Measurements from ENCODE around the gene BCDIN3D.

BCDIN3D gene

DNA sequence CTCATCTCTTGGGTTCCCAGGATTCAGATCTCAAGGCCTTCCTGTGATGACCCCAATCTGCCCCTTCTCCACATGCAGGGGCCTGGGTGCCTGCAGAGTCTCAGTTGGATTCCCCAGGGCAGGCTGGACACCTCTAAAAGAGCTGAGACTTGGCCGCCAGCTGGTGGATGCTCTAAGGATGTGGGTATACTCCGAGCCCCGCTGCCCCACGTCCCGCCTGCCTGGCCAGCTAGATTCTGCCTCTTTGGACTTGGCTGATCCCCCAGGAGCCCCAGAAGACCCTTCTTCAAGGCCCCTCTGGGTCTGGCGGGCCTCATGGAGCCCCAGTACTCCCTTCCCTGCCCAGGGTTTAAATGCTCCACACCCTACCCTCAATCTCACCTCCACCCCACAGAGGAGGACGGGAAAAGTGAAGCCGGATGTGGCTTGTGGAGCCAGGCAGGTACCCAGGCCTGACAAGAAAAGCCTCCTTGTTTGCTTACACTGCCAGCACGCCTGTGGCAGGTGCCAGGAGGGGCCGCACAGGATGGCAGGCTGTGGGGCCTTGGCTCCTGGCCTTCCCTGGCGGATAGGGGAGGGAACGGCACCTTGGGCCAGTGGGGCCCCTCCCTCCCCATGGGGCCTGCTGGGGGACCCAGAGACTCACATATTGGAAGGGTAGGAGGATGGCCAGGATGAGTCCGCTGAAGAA is 45.7 kb upstream of the BCDIN3D start:
- Histone ChIP-seq H3K9ac (ENCODE audit: low read length) (no peak overlapping the region), H3K79me2 (ENCODE audit: insufficient read depth, low read length) (no peaks in the 10 kb centered on the region), H4K20me1 (ENCODE audit: insufficient read depth, low read length) (no peaks in the 10 kb centered on the region), H3K4me1 (ENCODE audit: insufficient read depth, low read length, severe bottlenecking) (no peaks in the 10 kb centered on the region), H3F3A (ENCODE audit: insufficient read depth, low read length) (no peaks in the 10 kb centered on the region), H2AFZ (ENCODE audit: low read length) (no peak overlapping the region), H3K36me3 (ENCODE audit: insufficient read depth, low read length) (no peaks in the 10 kb centered on the region), H3K9me2 (ENCODE audit: low read depth, low read length) (no peaks in the 10 kb centered on the region), H3K4me2 (ENCODE audit: low read length) (no peak overlapping the region), H3K27ac (ENCODE audit: low read depth, low read length, poor library complexity, severe bottlenecking) (no peak overlapping the region), H3K27me3 (ENCODE audit: insufficient read depth, low read length) (peaks cover 10% of the 10 kb centered on the region), H3K9me3 (ENCODE audit: low read length) (no peaks in the 10 kb centered on the region), H3K4me3 (ENCODE audit: low read depth, low read length, poor library complexity, severe bottlenecking) (no peak overlapping the region)
- TF ChIP-seq, protein P1, sequence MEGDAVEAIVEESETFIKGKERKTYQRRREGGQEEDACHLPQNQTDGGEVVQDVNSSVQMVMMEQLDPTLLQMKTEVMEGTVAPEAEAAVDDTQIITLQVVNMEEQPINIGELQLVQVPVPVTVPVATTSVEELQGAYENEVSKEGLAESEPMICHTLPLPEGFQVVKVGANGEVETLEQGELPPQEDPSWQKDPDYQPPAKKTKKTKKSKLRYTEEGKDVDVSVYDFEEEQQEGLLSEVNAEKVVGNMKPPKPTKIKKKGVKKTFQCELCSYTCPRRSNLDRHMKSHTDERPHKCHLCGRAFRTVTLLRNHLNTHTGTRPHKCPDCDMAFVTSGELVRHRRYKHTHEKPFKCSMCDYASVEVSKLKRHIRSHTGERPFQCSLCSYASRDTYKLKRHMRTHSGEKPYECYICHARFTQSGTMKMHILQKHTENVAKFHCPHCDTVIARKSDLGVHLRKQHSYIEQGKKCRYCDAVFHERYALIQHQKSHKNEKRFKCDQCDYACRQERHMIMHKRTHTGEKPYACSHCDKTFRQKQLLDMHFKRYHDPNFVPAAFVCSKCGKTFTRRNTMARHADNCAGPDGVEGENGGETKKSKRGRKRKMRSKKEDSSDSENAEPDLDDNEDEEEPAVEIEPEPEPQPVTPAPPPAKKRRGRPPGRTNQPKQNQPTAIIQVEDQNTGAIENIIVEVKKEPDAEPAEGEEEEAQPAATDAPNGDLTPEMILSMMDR (IDR thresholded peaks at IDR 0.05; ENCODE audit: low read length), result no peak
- no peak for TF ChIP-seq EZH2 (IDR thresholded peaks at IDR 0.05; ENCODE audit: borderline replicate concordance, low read length)

DNA sequence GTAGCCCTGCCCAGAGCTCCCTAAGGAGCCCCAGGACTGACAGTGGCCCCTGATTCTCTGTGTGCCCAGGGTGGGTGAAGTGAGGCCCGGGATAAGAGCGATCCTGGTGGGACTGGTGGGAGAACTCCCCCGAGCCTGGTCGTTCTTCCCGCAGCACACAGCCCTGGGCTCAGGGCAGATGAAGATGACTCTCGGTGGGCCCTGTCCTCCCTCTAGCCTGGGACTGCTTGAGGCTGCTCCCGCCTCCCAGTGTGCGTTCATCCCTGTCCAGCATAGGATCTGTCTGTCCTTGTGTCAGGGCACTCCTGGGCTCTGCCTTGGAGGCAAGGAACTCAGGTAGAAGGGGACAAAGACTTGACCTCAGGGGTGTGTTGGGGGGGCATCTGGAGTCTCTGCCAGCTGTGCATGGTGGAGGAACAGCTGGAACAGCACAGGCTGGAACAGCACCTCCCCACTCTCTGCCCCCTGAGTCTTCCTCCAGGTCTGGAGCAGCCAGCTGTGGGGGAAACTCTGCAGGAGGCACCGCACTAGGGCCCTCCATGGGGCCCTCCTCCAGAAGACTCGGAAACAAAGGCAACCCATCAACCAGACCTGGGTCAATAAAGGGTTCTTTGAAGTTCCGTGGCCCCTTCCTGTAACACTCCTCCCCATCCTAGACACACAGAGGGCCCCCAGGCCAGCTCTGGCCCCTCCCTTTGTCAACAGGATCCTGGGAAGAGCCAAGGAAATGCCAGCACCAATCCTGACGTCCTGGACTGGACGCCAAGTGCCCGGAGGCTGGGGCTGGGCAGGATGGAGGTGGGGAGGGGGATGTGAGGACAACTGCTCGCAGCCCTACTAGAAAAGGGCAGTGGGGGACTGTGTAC is 44.9 kb upstream of the BCDIN3D start:
- no peaks in the 10 kb centered on the region for H3K4me1 ChIP-seq (ENCODE audit: insufficient read depth, low read length, severe bottlenecking)
- no peak overlapping the region for H3K27ac ChIP-seq (ENCODE audit: low read depth, low read length, poor library complexity, severe bottlenecking)
- no peak overlapping the region for H3K4me2 ChIP-seq (ENCODE audit: low read length)
- no peaks in the 10 kb centered on the region for H3K9me3 ChIP-seq (ENCODE audit: low read length)
- H3K79me2 ChIP-seq (ENCODE audit: insufficient read depth, low read length), result no peaks in the 10 kb centered on the region
- no peak overlapping the region for H3K9ac ChIP-seq (ENCODE audit: low read length)
- H3F3A ChIP-seq (ENCODE audit: insufficient read depth, low read length), result no peaks in the 10 kb centered on the region
- TF ChIP-seq EZH2 (IDR thresholded peaks at IDR 0.05; ENCODE audit: borderline replicate concordance, low read length), result no peak
- TF ChIP-seq, protein P1 (IDR thresholded peaks at IDR 0.05; ENCODE audit: low read length), result no peak
- no peak overlapping the region for H2AFZ ChIP-seq (ENCODE audit: low read length)
- H3K36me3 ChIP-seq (ENCODE audit: insufficient read depth, low read length), result no peaks in the 10 kb centered on the region
- H3K27me3 ChIP-seq (ENCODE audit: insufficient read depth, low read length), result peaks cover 12% of the 10 kb centered on the region
- no peaks in the 10 kb centered on the region for H4K20me1 ChIP-seq (ENCODE audit: insufficient read depth, low read length)
- no peaks in the 10 kb centered on the region for H3K9me2 ChIP-seq (ENCODE audit: low read depth, low read length)
- no peak overlapping the region for H3K4me3 ChIP-seq (ENCODE audit: low read depth, low read length, poor library complexity, severe bottlenecking)

GRCh38 chr12:49887091-49887490 is 44.2 kb upstream of the BCDIN3D start:
- H4K20me1 ChIP-seq (ENCODE audit: insufficient read depth, low read length), result no peaks in the 10 kb centered on the region
- no peak overlapping the region for H3K4me2 ChIP-seq (ENCODE audit: low read length)
- H3K9ac ChIP-seq (ENCODE audit: low read length), result no peak overlapping the region
- H2AFZ ChIP-seq (ENCODE audit: low read length), result no peak overlapping the region
- no peak overlapping the region for H3K4me3 ChIP-seq (ENCODE audit: low read depth, low read length, poor library complexity, severe bottlenecking)
- no peak for TF ChIP-seq EZH2 (IDR thresholded peaks at IDR 0.05; ENCODE audit: borderline replicate concordance, low read length)
- no peaks in the 10 kb centered on the region for H3K36me3 ChIP-seq (ENCODE audit: insufficient read depth, low read length)
- no peaks in the 10 kb centered on the region for H3F3A ChIP-seq (ENCODE audit: insufficient read depth, low read length)
- no peaks in the 10 kb centered on the region for H3K9me2 ChIP-seq (ENCODE audit: low read depth, low read length)
- H3K27ac ChIP-seq (ENCODE audit: low read depth, low read length, poor library complexity, severe bottlenecking), result no peak overlapping the region
- H3K9me3 ChIP-seq (ENCODE audit: low read length), result no peaks in the 10 kb centered on the region
- no peaks in the 10 kb centered on the region for H3K79me2 ChIP-seq (ENCODE audit: insufficient read depth, low read length)
- H3K27me3 ChIP-seq (ENCODE audit: insufficient read depth, low read length), result peaks cover 9% of the 10 kb centered on the region
- no peaks in the 10 kb centered on the region for H3K4me1 ChIP-seq (ENCODE audit: insufficient read depth, low read length, severe bottlenecking)

All from OCI-LY1 (cell line).